GM12872 (cell line): ENCODE data around the gene CTNNBL1.

ENCODE experiments used
- TF ChIP-seq, protein P1 (sequence below): IDR thresholded peaks from 3 replicates; pipeline ENCODE4 v1.5.1; 2011; ENCODE audit warnings: low read depth, mild to moderate bottlenecking, low read length, moderate library complexity; ENCODE audit not compliant: insufficient read depth

CTNNBL1 gene

DNA sequence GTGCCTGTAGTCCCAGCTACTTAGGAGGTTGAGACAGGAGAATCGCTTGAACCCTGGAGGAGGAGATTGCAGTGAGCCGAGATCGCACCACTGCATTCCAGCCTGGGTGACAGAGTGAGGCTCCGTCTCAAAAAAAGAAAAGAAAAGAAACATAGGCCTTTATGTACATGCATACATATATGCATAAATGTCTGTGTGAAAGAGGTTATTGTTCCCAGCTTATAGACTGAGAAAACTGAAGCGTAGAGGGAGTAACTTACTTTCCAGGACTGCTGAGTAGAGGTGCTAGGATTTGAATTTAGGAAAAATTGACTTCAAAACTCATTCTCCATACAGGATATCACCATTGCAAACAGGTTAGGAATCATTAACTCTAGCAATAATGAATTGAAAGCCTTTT is 32.0 kb downstream of the CTNNBL1 start:
- TF ChIP-seq, protein P1, sequence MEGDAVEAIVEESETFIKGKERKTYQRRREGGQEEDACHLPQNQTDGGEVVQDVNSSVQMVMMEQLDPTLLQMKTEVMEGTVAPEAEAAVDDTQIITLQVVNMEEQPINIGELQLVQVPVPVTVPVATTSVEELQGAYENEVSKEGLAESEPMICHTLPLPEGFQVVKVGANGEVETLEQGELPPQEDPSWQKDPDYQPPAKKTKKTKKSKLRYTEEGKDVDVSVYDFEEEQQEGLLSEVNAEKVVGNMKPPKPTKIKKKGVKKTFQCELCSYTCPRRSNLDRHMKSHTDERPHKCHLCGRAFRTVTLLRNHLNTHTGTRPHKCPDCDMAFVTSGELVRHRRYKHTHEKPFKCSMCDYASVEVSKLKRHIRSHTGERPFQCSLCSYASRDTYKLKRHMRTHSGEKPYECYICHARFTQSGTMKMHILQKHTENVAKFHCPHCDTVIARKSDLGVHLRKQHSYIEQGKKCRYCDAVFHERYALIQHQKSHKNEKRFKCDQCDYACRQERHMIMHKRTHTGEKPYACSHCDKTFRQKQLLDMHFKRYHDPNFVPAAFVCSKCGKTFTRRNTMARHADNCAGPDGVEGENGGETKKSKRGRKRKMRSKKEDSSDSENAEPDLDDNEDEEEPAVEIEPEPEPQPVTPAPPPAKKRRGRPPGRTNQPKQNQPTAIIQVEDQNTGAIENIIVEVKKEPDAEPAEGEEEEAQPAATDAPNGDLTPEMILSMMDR = no peak

DNA sequence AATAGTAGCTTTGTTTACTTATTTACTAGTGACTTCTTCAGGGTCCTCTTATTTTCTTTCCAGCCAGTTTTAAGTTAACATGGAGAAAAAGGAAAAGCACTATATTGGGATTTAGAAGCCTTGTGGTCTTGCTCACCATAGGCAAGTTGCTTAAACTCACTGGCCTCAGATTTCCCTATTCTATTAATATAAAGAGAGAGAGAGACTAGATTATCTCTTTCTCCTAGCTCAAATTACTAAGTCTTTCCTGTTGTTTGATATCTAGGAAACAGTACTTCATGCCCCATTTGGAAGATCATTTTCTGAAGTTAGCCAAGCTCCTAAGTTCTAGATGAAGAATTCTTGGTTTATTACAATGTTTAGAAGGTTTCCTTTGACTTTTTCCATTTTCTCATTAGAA is 32.5 kb downstream of the CTNNBL1 start:
- TF ChIP-seq, protein P1 = no peak

DNA sequence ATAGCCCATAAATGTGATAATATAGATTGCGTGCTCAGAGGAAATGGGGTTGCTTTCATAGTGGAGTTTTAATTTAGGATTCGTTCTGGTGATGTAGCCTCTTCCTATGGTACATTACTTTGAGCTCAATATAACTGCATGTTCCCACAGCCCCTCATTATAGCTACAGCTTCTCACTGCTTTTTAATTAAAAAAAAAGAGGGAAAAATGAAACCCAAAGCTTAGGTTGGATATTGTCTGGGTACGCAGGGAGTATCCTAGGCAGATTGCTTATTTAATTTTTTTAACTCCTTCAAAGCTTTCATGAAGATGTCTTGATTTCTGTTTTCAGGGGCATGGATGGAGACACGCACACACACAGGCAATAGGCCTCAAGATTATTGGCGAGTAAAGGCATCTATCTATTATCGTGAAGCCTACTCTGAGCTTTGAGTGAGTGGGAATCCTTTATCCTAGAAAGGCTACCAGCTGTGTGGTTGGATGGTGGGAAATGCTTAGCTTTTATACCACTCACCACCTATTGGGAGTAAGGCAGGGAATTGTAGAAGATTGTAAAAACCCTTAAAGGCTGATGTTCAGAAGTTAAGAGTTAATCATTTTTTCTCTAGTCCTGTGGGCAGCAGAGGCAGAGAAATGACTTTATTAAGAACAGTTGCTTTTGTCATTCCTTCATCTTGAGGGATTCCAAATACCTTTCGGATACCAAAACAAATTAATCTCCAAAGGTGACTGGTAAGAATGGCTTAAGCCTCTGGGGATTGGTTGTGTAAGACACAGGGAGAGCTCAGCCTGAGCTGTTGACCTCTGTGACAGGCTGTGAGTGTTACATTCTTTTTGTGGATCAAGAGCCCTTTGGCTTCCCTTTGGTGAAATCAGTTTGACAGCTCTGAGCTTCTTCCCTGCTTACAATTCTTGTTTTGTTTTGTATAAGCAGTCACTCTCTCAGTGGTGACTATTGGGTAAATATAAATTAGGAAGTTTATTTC is 33.4 kb downstream of the CTNNBL1 start:
- TF ChIP-seq, protein P1 = no peak

DNA sequence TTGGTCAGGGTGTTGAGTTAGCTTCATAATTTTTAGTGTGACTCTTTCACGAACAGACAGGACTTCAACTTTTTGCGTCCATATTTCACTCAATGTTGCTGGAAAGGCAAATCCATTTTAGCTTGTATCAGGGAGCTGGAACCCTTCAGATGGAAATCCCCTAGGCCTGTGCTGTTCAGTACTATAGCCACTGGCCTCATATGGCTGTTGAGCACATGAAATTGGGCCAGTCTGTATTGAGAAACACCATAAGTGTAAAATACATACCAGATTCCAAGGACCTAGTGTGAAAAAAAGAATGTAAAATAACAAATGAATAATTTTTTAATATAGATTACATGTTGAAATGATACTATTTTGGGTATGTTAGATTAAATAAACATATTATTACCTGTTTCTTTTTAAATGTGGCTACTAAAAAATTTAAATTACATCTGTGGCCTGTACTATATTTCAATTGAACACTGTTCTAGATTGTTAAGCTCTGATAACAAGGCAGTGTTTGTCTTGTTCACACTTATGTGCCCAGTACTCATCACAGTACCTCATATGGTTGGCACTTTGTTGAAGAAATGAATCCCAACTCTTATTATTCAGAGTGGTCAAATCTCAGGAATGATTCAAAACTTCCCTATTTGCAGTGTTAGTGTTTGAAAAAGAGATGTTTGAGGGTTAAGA is 34.3 kb downstream of the CTNNBL1 start:
- TF ChIP-seq, protein P1 = no peak

DNA sequence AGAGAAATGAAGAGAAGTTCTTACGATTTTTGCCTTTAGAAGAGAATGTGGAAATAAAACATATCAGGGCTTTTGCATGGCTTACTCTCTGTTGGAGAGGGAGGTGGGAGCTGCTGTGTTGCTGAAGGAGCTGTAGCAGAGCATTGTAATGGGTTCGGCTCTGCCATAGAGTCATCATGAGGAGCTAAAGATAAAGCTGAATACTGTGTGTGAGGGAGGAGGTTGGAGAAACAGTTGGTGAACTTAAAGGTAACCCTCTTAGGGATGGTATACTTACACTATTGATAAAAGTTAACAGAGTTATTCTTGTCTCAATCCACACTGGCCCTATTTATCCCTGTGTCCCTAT is 34.8 kb downstream of the CTNNBL1 start:
- TF ChIP-seq, protein P1 = no peak

DNA sequence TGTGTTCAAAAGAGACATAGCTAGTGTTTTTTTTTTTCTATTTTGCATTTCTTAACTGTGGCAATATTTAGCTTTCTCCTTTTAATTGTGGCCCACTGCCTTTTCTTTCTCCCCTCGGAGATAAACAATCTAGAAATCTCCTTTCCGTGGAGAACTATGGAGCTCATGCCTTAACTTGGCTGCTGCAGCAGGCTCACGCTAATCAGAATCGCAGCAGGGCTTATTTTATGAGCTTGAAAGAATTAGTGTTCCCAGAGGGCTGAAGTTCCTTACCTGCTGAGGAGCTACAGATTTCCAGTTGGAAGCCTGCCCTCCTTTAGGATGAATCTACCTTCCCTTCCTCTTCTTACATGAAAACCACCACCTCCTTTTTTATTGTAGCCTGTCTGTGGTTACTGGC is 35.6 kb downstream of the CTNNBL1 start:
- TF ChIP-seq, protein P1 = no peak

DNA sequence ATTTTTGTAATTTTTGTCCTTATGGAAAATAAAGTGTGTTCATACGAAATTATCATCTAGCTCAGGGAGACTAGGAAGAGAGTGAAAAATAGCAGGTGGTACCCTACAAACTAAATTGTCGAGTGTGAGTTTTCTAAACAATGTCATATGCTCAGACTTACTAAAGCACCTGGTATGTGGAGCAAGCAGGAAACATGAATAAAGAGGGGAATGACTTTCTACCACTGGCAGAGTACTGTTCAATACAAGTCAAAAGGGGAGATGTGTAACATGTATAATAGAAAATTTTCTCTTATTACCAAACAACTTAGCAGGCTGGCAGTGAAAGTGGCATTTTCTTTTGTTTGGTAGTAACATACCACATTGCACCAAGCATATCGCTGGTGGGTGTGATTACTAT is 36.1 kb downstream of the CTNNBL1 start:
- TF ChIP-seq, protein P1 = no peak
